ENCODE results near the gene ZNF487.

The ZNF487 gene

DNA sequence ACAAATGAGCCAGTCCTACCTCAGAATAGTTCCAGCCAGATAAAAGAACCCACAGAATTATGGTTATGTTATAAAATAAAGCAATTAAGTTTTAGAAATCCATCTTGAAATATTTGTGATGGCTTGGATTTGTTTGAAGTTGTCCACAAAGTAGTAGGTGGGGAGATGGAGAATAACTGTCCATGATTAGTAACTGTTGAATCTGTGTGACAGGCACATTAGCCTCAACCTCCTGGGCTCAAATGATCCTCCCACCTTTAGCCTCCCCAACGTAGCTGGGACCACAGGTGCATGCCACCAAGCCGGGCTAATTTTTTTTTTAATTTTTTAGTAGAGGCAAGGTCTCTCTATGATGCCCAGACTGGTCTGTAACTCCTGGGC lies 38.0 kb upstream of the ZNF487 start (continued):
- TF ChIP-seq, protein P1, sequence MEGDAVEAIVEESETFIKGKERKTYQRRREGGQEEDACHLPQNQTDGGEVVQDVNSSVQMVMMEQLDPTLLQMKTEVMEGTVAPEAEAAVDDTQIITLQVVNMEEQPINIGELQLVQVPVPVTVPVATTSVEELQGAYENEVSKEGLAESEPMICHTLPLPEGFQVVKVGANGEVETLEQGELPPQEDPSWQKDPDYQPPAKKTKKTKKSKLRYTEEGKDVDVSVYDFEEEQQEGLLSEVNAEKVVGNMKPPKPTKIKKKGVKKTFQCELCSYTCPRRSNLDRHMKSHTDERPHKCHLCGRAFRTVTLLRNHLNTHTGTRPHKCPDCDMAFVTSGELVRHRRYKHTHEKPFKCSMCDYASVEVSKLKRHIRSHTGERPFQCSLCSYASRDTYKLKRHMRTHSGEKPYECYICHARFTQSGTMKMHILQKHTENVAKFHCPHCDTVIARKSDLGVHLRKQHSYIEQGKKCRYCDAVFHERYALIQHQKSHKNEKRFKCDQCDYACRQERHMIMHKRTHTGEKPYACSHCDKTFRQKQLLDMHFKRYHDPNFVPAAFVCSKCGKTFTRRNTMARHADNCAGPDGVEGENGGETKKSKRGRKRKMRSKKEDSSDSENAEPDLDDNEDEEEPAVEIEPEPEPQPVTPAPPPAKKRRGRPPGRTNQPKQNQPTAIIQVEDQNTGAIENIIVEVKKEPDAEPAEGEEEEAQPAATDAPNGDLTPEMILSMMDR (tag by site-specific recombination; IDR thresholded peaks at IDR 0.05), result no peak
- peak; percentile 22; the same call in 1 of the 2 replicates for TF ChIP-seq SCRT1 (tag by site-specific recombination; IDR thresholded peaks at IDR 0.05; ENCODE audit: borderline replicate concordance)
- TF ChIP-seq ZNF266 (tag by site-specific recombination; IDR thresholded peaks at IDR 0.05; ENCODE audit: low read depth), result no peak
- no peak for TF ChIP-seq ZNF600 (tag by site-specific recombination; IDR thresholded peaks at IDR 0.05)
- TF ChIP-seq ZIC2 (tag by site-specific recombination; IDR thresholded peaks at IDR 0.05), result no peak
- TF ChIP-seq ZNF114 (tag by site-specific recombination; IDR thresholded peaks at IDR 0.05), result no peak
- peak; percentile 55 for TF ChIP-seq SCRT2 (tag by site-specific recombination; IDR thresholded peaks at IDR 0.05)
- no peak for TF ChIP-seq ZNF366 (tag by site-specific recombination; conservative IDR thresholded peaks at IDR 0.05)

DNA sequence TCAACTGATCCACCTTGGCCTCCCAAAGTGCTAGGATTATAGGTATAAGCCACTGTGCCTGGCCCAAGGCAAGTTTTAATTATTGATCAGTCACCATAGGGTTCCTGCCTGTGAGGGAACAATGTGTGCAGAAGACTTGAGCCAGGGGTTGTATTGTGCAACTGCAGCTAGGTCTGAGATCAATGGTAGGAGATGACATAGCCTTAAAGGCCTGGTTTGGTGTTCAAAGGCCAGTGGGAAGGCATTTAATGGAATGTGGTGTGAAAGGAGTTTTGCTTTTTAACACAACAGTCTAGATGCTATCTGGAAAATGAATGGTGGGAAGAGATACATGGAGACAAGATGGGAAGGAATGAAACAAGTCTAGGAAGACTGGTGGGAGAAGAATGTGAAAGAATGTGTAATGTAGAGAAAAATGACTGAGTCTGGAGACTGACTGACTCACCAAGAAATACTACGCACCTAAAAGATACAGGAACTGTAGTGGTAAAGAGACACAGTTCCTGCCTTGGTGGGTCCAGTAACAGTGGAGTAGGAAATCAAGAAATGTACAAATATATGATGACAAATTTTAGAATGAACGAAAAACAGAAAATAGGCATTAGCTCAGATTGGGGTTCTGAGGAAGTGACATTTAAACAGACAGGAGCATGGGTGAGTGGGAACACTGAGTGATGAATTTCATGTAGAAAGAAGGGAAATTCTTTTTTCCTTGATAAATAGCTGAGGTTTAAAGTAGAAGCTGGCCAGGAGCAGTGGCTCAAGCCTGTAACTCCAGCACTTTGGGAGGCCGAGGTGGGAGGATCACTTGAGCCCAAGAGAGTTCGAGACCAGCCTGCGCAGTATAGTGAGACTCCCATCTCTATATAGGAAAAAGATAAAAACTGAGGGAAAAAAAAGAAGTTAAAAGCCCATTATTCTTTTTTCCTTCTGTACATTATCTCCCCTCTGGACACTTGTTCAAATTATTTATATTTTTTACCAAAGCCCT lies 37.3 kb upstream of the ZNF487 start:
- Histone ChIP-seq H3K4me3 (ENCODE audit: low read depth, low read length) (no peak overlapping the region), H3K36me3 (ENCODE audit: control insufficient read depth in 2 of 2, insufficient read depth in 1 of 2, low read length in 2 of 2) (peaks cover 6 to 40% of the 10 kb centered on the region in 2 experiments; a peak in 2 of 3 replicates), H3K4me1 (ENCODE audit: control insufficient read depth, insufficient read depth, low read length) (peaks cover 10% of the 10 kb centered on the region), H3K9me3 (ENCODE audit: control insufficient read depth, insufficient read depth, low read depth, low read length) (no peaks in the 10 kb centered on the region), H3K27ac (ENCODE audit: extremely low read depth, low read depth, low read length) (no peak overlapping the region; the same call in 1 of the 2 replicates)
- CTCF ChIA-PET, result interaction anchor here (0.6 kb wide), 1 partner anchor 119 kb away, joined by 3 read pairs; no protein-coding TSS in a partner anchor
- POLR2A ChIA-PET, result interaction anchor here (1.8 to 2.1 kb wide), 2 partner anchors 8 to 10 kb away, joined by 5 to 10 read pairs; partner anchors contain the start of gene HNRNPF
- TF ChIP-seq, protein P2, sequence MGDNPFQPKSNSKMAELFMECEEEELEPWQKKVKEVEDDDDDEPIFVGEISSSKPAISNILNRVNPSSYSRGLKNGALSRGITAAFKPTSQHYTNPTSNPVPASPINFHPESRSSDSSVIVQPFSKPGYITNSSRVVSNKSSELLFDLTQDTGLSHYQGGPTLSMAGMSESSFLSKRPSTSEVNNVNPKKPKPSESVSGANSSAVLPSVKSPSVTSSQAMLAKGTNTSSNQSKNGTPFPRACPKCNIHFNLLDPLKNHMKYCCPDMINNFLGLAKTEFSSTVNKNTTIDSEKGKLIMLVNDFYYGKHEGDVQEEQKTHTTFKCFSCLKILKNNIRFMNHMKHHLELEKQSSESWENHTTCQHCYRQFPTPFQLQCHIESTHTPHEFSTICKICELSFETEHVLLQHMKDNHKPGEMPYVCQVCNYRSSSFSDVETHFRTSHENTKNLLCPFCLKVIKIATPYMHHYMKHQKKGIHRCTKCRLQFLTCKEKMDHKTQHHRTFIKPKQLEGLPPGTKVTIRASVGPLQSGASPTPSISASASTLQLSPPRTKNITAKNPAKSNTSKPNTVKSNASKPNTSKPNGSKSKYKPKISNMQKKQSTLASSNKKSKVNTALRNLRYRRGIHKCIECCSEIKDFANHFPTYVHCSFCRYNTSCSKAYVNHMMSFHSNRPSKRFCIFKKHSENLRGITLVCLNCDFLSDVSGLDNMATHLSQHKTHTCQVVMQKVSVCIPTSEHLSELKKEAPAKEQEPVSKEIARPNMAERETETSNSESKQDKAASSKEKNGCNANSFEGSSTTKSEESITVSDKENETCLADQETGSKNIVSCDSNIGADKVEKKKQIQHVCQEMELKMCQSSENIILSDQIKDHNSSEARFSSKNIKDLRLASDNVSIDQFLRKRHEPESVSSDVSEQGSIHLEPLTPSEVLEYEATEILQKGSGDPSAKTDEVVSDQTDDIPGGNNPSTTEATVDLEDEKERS (tag by site-specific recombination; IDR thresholded peaks at IDR 0.05), result no peak
- TF ChIP-seq ZSCAN23 (tag by site-specific recombination; IDR thresholded peaks at IDR 0.05) (no peak), ZEB2 (tag by site-specific recombination; IDR thresholded peaks at IDR 0.05) (no peak), ZBTB17 (tag by site-specific recombination; IDR thresholded peaks at IDR 0.05) (0 out of 2 replicates have a peak, but pooled peaks have one; percentile 13), ZNF274 (IDR thresholded peaks at IDR 0.05; ENCODE audit: low read length) (no peak), ZNF274 (tag by site-specific recombination; IDR thresholded peaks at IDR 0.05; ENCODE audit: borderline replicate concordance) (no peak)
- TF ChIP-seq, protein P3, sequence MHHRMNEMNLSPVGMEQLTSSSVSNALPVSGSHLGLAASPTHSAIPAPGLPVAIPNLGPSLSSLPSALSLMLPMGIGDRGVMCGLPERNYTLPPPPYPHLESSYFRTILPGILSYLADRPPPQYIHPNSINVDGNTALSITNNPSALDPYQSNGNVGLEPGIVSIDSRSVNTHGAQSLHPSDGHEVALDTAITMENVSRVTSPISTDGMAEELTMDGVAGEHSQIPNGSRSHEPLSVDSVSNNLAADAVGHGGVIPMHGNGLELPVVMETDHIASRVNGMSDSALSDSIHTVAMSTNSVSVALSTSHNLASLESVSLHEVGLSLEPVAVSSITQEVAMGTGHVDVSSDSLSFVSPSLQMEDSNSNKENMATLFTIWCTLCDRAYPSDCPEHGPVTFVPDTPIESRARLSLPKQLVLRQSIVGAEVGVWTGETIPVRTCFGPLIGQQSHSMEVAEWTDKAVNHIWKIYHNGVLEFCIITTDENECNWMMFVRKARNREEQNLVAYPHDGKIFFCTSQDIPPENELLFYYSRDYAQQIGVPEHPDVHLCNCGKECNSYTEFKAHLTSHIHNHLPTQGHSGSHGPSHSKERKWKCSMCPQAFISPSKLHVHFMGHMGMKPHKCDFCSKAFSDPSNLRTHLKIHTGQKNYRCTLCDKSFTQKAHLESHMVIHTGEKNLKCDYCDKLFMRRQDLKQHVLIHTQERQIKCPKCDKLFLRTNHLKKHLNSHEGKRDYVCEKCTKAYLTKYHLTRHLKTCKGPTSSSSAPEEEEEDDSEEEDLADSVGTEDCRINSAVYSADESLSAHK (tag by site-specific recombination; IDR thresholded peaks at IDR 0.05), result no peak
- TF ChIP-seq, protein P4, sequence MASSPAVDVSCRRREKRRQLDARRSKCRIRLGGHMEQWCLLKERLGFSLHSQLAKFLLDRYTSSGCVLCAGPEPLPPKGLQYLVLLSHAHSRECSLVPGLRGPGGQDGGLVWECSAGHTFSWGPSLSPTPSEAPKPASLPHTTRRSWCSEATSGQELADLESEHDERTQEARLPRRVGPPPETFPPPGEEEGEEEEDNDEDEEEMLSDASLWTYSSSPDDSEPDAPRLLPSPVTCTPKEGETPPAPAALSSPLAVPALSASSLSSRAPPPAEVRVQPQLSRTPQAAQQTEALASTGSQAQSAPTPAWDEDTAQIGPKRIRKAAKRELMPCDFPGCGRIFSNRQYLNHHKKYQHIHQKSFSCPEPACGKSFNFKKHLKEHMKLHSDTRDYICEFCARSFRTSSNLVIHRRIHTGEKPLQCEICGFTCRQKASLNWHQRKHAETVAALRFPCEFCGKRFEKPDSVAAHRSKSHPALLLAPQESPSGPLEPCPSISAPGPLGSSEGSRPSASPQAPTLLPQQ (tag by site-specific recombination; IDR thresholded peaks at IDR 0.05), result no peak
- TF ChIP-seq, protein P5, sequence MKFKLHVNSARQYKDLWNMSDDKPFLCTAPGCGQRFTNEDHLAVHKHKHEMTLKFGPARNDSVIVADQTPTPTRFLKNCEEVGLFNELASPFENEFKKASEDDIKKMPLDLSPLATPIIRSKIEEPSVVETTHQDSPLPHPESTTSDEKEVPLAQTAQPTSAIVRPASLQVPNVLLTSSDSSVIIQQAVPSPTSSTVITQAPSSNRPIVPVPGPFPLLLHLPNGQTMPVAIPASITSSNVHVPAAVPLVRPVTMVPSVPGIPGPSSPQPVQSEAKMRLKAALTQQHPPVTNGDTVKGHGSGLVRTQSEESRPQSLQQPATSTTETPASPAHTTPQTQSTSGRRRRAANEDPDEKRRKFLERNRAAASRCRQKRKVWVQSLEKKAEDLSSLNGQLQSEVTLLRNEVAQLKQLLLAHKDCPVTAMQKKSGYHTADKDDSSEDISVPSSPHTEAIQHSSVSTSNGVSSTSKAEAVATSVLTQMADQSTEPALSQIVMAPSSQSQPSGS (tag by site-specific recombination; IDR thresholded peaks at IDR 0.05; ENCODE audit: low read depth), result peak; percentile 34; the same call in 1 of the 2 replicates
- TF ChIP-seq, protein P6, sequence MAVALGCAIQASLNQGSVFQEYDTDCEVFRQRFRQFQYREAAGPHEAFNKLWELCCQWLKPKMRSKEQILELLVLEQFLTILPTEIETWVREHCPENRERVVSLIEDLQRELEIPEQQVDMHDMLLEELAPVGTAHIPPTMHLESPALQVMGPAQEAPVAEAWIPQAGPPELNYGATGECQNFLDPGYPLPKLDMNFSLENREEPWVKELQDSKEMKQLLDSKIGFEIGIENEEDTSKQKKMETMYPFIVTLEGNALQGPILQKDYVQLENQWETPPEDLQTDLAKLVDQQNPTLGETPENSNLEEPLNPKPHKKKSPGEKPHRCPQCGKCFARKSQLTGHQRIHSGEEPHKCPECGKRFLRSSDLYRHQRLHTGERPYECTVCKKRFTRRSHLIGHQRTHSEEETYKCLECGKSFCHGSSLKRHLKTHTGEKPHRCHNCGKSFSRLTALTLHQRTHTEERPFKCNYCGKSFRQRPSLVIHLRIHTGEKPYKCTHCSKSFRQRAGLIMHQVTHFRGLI (tag by site-specific recombination; IDR thresholded peaks at IDR 0.05), result no peak

Data from HEK293 (cell line).